Measurements from ENCODE around the gene GGNBP2.

DNA sequence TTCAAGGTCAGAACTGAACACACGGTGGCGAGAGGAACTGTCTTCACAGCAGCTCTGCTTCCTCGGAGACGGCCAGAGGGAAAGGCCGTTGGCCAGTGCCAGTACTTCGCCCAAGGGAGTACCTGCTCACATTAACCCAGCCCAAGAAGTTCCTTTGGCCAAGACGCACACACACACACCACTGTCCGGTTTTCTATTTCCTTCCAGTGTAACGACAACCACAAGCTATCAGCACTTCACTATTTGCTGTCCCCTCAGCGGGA, 744 bp upstream of the GGNBP2 start:
- TF ChIP-seq, protein P1, sequence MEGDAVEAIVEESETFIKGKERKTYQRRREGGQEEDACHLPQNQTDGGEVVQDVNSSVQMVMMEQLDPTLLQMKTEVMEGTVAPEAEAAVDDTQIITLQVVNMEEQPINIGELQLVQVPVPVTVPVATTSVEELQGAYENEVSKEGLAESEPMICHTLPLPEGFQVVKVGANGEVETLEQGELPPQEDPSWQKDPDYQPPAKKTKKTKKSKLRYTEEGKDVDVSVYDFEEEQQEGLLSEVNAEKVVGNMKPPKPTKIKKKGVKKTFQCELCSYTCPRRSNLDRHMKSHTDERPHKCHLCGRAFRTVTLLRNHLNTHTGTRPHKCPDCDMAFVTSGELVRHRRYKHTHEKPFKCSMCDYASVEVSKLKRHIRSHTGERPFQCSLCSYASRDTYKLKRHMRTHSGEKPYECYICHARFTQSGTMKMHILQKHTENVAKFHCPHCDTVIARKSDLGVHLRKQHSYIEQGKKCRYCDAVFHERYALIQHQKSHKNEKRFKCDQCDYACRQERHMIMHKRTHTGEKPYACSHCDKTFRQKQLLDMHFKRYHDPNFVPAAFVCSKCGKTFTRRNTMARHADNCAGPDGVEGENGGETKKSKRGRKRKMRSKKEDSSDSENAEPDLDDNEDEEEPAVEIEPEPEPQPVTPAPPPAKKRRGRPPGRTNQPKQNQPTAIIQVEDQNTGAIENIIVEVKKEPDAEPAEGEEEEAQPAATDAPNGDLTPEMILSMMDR (IDR thresholded peaks at IDR 0.05): no peak
- peak in 2 of 3 donors; percentile 5 to 18 for TF ChIP-seq POLR2AphosphoS5 (IDR thresholded peaks at IDR 0.05)

Measured in stomach (tissue), 4 donors.